SW 1271 (cell line): ENCODE measurements around the gene KAZN.

Experiments
- DNase-seq, 2 experiments: peaks; one replicate each; lab custom pipeline; 2025; lab: John Stamatoyannopoulos, UW

The KAZN gene

DNA sequence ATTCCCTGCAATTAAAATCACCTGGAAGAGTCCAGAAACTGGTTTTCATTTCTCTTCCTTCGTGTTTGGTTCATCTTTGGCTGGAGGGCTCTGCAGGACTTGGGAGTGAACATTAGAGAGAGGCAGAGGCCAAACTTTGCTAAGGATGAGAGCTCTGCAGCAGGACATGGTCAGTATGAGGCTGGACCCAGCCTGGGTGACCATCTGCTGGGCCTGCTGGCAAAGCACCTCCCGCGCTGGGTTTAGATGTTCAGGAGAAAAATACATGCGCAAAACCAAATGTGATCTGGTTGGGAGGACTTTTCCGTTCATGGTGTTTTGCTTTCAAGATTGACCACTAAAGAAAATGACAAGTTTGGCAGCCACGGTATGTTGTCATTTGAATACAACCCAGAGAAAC lies 15.9 kb downstream of the KAZN start:
- DNase-seq: no peak

DNA sequence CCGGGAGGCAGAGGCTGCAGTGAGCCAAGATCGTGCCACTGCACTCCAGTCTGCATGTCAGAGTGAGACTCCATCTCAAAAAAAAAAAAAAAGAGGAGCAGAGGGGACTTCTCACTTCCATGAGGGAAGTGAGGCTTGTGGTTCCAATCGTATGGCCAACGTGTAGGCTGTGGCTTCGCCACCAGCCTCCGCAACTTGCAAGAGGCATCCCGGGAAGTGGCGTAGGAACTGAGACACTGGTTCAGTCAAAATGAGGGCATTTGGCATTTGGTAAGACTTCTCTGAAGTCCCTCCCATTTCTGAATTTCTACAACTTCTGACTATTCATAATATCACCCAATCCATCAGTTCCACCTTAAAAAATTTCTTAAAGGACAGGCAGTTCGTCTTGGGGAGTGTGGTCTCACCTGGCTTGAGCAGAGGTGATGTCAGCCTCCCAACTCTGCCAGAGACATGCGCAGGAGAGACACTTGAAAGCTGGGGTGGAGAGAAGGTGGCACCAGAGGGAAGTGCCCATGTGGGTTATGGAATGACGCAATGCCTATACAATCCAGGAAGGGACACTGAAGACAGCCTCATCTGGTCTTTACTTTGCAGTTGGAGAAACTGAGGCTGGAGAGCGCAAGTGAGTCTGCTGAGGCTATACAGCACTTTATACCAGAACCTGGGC lies 17.2 kb downstream of the KAZN start:
- no peak for DNase-seq

DNA sequence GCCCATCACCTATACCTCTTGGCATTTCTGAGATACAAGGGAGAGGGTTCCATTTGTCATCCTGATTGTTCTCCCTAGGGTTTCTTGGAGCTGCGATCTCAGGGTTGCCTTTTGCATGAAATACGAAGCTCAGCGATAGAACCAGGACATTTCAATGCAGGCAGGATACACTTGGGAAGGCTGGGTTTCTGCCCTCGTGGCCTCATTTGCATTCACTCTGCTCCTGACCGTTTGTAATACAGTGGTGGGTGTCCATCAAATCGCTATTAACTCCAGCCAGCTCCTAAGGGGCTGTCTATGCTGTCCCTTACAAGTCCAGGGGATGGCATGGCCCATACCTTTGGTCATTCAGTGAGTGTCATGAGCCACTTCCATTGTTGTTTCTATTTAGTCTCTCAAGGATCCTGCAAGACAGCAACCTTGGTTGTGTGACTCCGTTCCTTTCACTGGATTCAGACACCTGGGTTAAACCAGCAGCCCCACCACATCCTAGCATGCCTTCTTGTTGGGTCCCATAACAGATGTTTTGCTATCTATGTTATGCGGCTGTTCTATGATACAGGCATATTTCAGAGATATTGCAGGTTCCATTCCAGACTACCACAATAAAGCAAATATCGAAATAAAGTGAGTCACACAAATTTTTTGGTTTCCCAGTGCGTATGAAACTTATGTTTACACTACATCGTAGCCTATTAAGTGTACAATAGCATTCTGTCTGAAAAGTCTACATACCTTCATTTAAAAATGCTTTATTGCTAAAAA lies 18.3 kb downstream of the KAZN start:
- no peak for DNase-seq

DNA sequence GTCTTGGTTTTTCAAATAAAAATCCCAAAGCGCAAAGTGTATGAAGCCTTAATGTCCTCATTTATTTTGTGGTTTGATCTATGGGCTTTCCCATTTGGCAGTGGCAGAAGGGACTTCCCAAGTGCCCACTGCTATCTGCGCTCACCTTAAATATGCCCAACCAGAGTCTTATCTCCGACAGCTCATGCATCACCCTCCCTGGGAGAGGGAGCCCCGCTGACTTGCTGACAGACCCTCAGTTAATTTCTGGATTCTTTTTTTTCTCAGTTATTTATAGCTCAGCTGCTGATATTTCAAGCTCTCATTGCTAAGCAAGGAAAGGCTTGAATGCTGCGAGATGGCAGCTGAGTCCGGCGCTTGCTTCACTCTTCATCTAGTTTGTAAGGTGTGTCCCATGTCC lies 19.3 kb downstream of the KAZN start:
- no peak for DNase-seq

DNA sequence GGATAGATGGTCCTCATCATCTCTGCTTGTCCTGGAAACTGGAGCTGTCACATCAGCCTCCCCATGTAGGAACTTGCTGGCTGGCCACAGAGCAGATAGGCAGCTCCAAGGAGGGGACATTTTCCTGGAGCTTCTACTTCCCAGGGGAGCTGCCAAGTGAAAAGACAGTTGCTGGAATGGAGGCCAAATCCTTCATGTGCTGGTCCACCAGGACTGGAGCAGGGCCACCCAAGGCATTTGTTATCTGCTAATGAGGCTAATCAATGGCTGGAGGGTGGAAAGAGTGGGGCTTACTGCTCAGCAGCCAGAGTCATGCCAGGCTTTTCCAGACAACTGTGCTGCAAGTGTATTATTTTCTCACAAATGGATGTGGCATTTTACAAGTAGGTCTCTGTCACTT lies 22.5 kb downstream of the KAZN start:
- no peak for DNase-seq

DNA sequence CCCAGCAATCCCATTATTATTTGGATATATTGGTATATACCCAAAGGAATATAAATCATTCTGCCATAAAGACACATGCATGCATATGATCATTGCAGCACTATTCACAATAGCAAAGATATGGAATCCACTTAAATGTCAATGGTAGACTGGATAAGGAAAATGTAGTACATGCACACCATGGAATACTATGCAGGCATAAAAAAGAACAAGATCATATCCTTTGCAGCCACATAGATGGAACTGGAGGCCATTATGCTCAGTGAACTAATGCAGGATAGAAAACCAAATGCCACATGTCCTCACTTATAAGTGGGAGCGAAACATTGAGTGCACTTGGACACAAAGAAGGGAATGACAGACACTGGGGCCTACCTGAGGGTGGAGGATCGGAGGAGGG lies 24.6 kb downstream of the KAZN start:
- no peak for DNase-seq

DNA sequence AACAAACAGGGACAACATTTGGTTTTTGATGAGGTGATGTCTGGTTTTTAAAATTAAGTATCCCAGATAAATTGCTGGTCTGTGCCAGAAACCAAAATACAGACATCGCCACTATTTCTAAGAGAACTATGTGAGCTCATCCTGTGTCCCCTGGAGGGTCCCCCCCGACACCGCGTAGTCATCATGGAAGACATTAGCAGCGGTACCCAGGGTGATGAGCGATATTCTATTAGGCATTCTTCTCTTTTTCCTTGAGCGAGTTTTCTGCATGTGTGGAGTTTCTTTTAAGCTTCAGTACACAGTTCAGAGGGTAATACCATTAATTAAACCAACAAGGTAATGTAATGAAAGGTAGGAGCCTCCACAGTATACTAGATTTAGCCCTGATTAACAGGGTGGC lies 26.5 kb downstream of the KAZN start:
- DNase-seq: no peak

DNA sequence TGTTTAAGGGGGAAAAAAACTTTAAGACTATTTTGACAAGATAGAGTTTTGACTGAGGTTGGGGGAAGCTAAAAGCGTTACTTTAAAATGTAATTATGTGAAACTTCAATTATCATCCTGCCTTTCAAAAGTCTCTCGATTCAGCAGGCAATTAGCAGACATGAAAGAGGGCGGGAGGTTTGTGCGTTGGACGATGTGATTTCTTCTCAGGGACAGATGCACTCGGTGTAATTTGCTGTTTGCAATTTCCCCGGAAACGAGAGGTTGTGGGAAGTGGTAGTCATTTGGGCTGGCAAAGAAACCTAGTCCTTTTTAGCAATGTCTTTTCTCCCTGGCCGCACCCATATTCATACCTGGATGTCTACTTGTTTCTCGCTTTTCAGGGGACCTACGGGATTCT lies 27.1 kb downstream of the KAZN start:
- DNase-seq: no peak

DNA sequence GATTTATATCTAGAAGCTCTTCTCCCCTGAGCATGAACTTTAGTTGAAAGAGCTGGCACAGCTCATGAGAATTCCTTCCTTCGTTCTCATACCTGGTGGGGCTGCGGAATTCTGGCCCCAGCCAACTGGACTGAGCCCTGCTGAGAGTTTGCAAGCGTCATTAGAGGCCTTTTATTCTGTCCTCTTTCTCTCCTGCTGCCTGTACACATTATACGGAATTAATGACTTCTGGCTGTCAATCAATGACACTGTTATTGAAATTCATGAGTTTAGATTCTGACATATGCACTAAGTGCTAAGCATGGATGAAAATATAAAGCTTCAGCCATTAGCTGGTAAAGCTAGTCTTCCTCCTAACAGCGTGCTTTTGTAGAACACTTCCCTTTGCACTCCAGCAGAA lies 27.5 kb downstream of the KAZN start:
- DNase-seq: no peak

DNA sequence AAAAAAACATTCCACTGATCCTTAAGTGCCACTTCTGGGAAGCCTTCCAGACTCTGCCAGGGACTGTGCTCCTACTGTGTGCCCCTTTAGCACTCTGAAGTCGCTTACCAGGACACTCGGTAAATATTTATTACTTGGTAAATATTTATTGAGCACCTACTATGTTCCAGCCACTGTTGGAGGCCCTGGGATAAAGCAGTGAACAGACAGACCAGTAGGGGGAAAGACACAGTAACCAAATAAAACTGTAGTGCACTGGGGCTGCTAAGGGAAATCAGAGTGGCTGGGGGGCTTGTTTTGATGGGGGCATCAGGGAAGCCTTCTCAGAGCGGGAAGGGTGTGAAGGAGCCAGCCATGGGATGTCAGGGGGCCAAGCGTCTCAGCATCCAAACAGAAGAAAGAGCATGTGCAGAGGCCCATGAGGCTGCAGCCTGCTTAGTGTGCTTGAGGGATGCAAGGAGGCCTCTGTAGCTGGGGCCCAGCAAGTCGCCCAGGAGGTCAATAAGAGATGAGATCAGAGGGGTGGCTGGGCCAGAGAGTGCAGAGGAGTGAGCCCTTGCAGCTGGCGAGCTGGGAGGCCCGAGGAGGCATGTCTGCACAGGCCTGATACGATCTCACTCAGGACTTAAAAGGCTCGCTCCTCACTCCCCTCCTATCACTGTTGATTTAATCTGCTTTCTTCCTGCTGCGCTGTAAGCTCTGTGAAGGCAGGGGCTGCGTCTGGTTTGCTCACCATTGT lies 28.6 kb downstream of the KAZN start:
- no peak for DNase-seq

DNA sequence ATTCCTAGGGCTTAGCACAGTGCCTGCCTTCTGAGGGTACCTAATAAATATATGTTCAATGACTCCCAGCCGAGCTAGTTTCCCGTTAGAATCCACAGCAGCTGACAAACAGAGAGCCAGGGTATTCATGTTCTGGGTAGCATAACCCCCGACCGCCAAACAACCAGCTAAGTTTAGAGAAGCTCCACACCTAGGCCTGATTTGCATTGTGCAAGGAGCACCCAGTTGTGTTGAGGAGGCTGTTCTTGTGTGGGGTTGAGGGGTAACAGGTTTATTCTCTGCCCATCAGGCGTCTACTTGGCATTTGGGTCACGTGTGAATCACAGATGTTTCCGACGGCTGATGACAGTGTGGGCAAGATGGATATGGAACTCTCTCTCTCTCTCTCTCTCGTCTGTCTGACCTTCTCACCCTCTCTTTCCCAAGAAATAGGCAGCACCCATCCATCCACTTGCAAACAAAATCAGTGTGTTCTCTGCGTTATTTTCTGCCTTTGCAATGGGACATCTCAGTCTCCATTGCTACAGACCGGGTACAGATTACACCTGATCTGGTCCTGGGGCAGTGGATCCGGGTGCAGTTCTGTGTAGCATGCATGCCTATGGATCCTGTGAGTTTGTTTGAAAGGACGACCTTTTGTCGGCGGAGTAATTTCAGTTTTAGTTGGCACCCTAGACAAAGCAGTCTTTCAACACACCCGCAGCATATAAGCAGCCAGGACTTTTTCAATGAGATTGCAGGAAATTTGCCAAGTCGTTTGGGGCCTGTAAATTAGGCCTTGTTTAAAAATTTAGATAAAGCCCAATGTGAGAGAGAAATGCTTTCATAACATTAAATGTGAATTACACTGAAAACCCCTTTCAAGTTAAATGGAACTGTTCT lies 29.4 kb downstream of the KAZN start:
- no peak for DNase-seq

DNA sequence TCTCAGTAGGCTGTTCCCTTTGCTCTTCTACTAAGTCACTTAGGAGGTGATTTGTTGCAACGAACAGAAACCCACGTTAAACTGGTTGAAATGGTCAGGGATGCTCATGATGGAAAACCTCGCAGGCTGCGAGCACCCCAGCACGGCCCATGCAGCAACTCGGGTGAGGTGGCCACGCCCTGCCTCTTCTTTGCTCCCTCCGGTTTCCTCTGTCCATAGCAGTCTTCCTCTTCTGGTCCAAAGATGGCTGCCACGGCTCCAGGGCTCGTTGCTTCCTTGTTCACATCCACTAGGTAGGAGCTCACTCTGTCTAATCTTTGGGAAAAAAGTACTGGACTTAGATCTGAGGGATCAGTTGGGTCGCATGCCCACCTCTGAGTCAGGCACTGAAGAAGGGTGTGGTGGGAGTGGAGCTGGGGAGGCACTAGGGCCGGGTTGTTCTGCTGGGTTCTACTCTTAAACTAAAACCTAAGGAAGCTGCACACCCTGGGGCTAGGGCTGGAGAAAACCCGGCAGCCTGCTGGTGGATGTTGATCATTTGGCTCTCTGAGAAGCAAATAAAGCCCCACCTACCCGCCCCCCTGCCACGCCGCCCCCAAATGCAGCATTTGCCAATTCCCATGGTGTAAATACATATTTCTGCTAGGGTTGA lies 31.0 kb downstream of the KAZN start:
- no peak for DNase-seq

DNA sequence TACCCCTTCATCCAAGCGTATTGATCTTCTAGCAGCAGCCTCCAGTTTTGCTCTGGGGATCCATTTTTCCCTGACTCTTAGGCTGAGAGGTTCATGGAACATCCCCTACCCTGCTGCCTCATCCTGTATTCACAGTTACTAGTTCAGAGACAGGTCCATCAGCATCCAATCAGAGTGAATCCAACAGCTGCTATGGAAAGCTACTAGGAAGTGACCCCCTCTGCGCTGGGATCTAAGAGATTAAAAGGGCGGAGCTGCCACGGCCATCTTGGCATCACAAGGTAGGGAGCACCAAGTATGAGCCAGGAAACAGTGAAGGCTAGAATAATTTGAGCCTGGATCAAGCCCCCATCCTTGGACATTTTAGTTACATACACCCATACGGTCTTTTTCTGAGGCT lies 32.5 kb downstream of the KAZN start:
- DNase-seq: no peak

DNA sequence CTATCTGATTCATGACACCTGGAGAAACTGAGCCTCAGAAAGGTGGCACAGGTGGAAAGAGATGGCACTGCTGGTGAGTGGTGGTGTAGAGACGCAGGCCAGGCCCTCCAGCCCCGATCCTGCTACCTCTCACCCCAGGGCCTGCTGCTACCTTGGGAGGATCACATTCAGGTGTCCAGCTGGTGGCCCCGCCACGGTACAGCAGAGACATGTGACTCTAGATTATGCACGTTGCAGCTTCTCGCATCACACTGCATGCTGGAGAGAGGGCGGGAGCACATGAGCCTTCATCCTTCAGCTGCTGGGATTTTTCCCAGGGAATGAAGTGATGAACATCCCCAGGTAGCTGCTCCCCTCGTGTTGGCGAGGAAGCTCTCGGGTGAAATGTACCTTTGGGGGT lies 32.9 kb downstream of the KAZN start:
- no peak for DNase-seq

DNA sequence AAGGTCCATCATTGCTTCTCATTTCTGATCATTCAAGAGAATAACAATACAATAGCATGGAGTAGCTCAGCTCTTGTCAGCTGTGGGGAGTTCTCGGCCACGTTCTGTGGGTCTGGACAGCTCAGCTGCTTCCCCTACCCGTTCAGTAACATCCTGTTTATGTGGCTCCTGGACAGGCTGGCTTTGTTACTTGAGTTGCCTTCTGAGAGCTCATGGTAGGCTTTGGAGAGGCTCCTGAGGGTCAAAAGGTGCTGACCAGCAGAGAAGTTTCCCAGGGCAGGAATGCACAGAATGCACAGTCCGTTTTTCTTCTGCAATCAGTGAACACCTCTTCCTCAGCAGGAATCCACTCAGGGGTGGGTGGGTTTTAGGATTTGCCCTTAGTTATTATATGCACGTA lies 36.0 kb downstream of the KAZN start:
- no peak for DNase-seq

DNA sequence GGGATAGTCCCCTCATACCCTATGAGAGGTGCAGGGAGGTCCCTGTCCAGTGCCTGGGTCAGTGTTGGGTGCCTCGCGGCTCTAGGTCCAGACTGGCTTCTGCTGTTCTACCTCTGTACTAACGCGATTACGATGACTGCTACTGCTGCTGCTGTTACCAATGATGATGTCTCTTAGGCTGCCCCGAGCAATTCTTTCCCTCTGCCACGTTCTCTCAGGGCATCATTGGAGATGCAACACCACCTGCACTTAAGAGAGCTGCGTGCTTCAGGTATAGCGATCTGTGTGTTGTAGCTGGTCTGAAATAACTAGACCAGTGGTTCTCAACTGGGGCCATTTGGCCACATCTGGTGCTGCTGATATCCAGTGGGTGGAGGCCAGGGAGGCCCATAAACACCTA lies 36.9 kb downstream of the KAZN start:
- DNase-seq: no peak

DNA sequence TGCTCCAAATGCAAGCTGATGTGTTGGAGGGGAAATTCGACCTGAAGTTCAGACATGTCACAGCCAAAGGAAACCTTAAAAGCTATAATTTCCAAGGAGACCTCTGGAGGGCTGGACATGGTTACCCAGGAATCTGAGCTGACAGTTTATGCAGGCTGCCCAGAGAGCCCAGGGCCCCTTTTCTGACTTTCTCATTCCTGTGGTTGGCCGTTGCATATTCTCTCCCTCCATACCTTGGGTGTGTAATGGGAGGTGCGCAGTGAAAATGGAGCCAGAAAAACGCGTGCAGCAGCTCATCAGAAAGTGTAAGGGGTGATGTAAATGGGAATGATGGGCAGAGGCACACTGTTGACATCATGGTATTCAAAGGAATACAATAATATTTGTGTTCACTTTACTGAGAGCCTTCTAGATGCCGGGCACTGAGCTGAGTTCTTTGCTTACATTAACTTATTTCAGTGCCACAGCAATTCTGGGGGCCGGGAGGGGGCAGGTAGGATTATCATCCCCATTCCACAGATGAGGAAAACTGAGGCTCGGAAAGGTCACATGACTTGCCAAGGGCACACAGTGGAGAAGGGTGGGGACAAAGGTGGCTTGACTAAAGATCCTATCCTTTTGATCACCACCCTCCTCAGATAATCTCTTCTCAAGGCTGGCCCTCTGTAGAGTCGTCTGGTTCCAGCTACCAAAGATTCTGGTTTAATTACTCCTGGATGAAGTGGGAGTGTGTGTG lies 38.6 kb downstream of the KAZN start:
- DNase-seq: no peak

DNA sequence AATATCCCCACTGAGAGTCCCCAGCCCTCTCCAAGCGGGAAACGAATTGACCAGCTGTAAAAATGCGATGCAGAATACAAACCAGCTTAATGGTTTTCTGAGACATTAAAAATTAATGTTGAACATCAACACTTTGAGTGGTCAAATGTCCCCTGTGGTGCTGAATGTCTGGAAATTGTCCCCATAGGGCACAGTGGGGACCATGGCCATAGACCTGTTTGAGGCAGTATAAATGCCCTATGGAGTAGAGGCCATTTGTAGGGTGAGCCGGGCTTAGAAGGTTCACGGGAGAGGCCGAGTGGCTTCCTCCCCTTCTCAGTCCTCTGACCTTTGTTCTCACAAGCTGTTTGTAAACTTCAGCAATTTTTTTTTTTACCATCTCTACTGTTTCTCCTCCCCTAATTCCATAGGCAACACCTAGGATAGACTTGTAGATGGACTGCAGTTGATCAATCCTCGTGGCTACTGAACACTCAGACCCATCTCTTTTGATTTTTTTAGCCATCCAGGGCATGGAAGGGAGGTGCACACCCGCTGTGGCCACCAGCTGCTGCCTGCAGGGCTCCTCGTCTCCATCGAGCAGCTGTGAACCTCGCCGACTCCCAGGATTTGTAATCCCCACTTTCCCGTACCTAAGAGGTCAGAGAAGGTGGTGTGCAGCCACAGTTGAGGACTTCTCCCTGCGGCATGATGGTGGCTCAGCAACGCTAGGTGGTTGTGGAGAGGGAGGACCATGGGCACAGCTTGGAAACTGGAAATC lies 41.0 kb downstream of the KAZN start:
- DNase-seq: no peak

DNA sequence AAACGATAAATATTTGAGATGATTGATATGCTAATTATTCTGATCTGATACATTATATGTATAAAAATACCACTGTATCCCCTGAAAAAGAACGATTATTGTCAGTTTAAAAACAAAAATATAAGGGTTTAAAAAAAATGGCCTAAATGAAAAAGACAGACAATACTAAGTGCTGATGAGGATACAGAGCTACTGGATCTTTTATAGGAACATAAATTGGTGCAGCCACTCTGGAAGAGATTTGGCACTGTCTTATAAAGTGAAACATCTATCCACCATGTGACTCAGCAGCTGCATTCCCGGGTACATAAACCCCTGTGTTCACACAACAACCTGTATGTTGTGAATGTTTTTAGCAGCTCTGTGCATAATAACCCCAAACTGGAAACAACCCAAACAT lies 44.2 kb downstream of the KAZN start:
- DNase-seq: no peak

DNA sequence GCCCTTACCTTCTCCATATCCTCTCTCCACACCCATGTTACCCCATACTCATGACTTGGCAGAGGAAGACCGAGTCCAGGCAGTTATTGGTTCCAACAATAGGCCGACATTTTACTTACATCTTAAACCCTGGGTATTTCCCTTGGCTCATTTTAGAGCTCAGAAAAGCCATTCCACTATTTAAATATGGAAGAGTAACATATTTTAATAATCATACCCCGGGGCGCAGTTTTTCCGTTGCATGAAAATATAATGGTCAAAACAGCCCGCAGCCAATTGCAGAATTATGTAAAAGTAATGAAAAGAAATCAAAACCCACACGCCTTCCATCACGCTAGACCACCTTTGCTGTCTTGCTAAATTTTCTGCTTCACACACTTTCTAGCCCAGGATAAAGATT lies 48.5 kb downstream of the KAZN start:
- DNase-seq: no peak
